Smooth muscle cell of bladder (primary cell): Measurements from ENCODE around the gene OR2L13. TPM values are rescaled to one million over a fixed set of nuclear protein-coding genes. Genes with fewer than 3 reads are reported as not detected.

Experiments used
- total RNA-seq: library from RNA; depleted of rRNA; stranded (reverse); fragments of >200 nt; gene quantifications from 2 replicates; pipeline ENCODE4 v1.2.3, GENCODE V29; 2014

Gene OR2L13, protein sequence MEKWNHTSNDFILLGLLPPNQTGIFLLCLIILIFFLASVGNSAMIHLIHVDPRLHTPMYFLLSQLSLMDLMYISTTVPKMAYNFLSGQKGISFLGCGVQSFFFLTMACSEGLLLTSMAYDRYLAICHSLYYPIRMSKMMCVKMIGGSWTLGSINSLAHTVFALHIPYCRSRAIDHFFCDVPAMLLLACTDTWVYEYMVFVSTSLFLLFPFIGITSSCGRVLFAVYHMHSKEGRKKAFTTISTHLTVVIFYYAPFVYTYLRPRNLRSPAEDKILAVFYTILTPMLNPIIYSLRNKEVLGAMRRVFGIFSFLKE
- total RNA-seq, result not detected in 2 replicates

DNA sequence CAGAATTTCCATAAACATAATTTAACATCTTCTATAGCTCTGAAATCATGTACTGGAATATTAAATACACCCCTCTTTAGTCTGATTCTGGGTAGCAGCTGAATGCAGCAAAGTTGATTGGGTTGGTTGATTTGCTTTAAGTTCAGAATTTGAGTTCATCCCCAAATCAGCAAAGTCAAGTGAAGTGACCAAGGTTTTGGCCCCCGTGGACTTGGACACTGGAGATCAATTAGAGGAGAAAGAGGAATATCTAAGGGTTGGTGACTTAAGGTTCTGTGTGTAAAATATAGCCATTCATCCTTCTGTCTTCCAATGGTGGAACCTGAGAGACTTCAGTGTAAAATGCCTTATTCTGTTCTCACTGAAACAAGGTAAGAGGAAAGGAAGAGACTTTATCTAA is at the start of gene OR2L13:
Gene OR2L13 (plus strand): TSS at position 301 of the 400 bp plus-strand sequence. CDS start 4,192 bp downstream, outside the sequence.

DNA sequence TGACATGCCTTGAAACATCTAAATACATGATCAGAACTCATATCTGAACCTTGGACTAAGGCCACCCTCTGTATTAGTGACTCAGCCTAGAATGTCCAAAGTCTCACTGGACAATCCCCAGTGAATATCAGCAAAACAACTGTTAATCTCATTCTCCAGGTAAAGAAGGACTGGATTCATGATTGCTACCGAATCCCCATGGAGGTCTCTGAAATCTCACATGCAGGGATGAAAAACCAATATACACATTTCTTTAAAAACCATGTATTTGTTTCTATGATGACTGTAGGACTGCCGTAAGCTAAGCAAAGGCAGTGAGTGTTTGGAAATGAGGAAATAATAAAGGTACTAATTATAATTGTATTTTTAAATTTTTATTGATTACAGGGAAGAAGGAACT is 48.4 kb upstream of the OR2L13 start, which contains the start of gene OR2L3:
Gene OR2L3 (plus strand): TSS at position 301 of the 400 bp plus-strand sequence. CDS start 13,846 bp downstream, outside the sequence.

DNA sequence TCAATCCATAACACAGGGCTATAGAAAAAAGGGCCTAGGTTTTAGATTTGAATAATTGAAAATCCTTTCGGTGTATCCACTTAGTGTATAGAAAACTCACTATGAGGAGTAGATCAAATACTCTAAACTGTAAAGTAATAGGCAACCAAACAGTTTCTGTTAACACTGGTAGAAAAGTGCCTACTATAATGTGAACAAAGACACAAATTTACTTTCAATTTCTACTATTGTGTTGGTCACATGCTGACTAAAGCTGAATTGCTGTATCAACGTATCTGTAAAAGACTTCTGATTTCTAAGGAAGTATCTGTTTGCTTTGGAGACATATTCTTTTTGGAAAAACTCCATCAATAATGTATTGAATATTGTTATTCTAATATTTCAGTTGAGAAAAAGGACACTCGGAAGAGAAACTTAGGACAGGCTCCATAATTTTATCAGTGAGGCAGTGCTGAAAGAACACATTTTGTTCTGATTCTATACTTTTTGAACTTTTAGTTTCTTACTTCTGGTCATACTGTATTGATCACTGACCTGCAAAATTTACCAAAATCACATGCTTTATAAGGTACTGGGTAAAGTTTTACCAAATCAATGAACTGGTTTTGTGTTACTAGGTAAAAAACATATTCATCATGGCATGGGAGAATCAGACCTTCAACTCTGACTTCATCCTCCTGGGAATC is 49.7 kb downstream of the OR2L13 start, which contains the start of gene OR2M5:
Gene OR2M5 (plus strand): TSS at position 636 of the 686 bp plus-strand sequence. CDS start 0 bp downstream, at position 636.

Other genes starting within 250 kb of the OR2L13 start
- gene TRIM58, start 238.0 kb upstream of the OR2L13 start, total RNA-seq, result 0.14 and 0.18 TPM in 2 replicates
- gene OR2W3, start 199.6 kb upstream of the OR2L13 start, total RNA-seq, result not detected in 2 replicates
- gene OR2T8, start 174.9 kb upstream of the OR2L13 start, total RNA-seq, result not detected in 2 replicates
- gene OR2AJ1, start 170.3 kb upstream of the OR2L13 start, total RNA-seq, result not detected in 2 replicates
- not detected in 2 replicates for gene OR2L8, start 146.3 kb upstream of the OR2L13 start, total RNA-seq
- not detected in 2 replicates for gene OR2AK2, start 130.0 kb upstream of the OR2L13 start, total RNA-seq
- gene OR2L5, start 81.5 kb upstream of the OR2L13 start, total RNA-seq, result not detected in 2 replicates
- gene OR2L2, start 65.1 kb upstream of the OR2L13 start, total RNA-seq, result under 0.01 TPM in 1 of 2 replicates, not detected in the other
- gene OR2L3, start 48.3 kb upstream of the OR2L13 start, total RNA-seq, result not detected in 2 replicates
- gene OR2M5, start 50.0 kb downstream of the OR2L13 start, total RNA-seq, result not detected in 2 replicates
- gene OR2M2, start 79.6 kb downstream of the OR2L13 start, total RNA-seq, result not detected in 2 replicates
- gene OR2M3, start 102.1 kb downstream of the OR2L13 start, total RNA-seq, result not detected in 2 replicates
- not detected in 2 replicates for gene OR2M4, start 136.2 kb downstream of the OR2L13 start, total RNA-seq
- gene OR2T33, start 182.8 kb downstream of the OR2L13 start, total RNA-seq, result not detected in 2 replicates
- gene OR2T12, start 208.2 kb downstream of the OR2L13 start, total RNA-seq, result not detected in 2 replicates
- gene OR2M7, start 229.4 kb downstream of the OR2L13 start, total RNA-seq, result not detected in 2 replicates